HuH-7.5 (cell line): ENCODE measurements around the gene GRIK2.
"Not testable (repeated sequence)": the region's sequence is repeated elsewhere in the genome, so short reads cannot be mapped to it uniquely, and the experiment has no call there.

Source experiments
- DNase-seq: peaks from one replicate; pipeline ENCODE4 v3.0.0; 2011; ENCODE audit warnings: low spot score

Gene GRIK2

GRCh38 chr6:102026649-102027048, 633.1 kb downstream of the GRIK2 start:
- no peak for DNase-seq

DNA sequence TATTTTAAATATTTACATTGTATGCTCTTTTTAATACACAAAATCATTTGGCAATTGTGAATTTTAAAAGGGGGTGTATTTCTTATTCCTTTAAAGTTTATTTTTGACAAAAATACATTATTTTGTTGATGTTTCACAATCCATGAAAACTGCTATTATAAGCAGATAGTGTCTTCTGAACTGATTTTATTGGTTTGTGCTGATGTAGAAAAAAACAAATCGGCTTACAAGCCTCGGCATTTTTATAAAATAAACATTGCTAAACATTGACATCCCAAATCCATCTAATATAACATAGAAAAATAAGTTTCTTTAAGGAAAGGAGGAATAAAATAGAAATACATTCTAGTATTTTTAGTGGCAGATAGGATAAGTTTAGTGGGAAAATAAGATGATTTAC, 634.7 kb downstream of the GRIK2 start:
- no peak for DNase-seq

GRCh38 chr6:102038964-102039363, 645.5 kb downstream of the GRIK2 start:
- no peak for DNase-seq

GRCh38 chr6:102039441-102039840, 645.9 kb downstream of the GRIK2 start:
- DNase-seq: no peak

DNA sequence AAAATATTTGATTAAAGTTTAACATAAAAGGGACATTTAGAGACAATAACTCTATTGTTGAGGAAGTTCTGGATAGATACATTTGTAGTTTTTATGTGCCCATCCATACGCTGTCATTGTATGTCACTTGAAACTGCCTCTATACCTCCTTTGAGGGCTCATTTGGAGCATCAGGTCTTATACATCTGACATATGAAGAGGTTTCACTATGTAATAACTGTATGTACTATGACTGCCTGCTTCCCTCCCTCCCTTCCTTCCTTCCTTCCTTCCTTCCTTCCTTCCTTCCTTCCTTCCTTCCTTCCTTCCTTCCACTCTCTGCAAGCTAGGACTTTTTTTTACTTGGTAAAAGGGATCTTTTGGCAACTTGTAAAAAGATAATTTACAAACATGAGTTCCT, 657.5 kb downstream of the GRIK2 start:
- no peak for DNase-seq

DNA sequence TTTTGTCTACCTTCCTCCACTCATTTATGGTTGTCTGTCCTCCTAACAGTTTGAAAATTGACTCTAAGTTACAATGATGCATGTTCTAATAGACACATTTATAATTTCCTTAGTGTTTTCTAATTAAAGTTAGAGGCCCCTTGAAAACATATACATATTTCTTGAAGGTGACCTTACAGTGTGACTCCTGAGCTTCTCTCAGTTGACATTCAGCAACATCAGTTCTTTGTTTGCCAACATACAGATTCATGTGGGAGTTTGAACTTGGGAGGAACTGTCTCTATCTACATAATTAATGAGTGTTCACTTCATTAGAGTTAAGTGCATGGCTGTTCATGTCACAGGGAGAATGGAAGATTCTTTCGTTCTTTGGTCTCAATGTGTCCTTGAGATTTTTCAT, 658.2 kb downstream of the GRIK2 start:
- DNase-seq: no peak

DNA sequence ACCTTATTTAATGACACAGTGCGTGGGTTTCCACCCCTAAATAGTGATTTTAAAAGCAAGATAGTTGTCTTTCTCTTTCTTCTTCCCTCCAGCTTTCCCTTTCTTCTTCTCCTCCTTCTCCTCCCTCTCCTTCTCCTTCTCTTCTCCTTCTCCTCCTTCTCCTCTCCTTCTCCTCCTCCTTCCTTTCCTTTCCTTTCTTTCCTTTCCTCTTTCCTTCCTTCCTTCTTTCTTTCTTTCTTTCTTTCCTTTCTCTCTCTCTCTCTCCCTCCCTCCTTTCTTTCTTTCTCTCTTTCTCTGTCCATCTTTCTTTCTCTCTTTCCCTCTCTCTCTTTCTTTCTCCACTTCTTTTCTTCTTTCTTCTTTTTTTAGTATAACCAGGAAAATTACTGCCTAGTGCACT, 670.6 kb downstream of the GRIK2 start:
- DNase-seq: no peak

DNA sequence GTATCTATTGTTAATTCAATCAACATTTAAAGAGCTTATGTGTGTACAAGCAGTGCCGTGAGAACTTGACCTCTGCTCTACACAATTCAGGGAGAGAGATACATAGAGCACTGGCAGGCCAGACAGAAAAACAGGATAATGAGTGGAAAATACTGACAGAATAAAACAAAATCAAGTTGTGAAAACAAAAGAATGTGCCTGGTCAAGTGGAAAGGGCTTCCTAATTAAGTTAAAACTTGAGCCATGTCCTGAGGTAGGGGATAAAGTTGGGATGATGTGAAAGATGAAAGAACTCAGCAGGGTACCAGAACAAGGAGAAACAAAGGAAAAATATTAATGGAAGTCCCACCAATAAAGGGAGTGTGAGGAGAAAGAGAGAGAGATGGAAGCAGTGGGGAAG, 672.8 kb downstream of the GRIK2 start:
- no peak for DNase-seq

DNA sequence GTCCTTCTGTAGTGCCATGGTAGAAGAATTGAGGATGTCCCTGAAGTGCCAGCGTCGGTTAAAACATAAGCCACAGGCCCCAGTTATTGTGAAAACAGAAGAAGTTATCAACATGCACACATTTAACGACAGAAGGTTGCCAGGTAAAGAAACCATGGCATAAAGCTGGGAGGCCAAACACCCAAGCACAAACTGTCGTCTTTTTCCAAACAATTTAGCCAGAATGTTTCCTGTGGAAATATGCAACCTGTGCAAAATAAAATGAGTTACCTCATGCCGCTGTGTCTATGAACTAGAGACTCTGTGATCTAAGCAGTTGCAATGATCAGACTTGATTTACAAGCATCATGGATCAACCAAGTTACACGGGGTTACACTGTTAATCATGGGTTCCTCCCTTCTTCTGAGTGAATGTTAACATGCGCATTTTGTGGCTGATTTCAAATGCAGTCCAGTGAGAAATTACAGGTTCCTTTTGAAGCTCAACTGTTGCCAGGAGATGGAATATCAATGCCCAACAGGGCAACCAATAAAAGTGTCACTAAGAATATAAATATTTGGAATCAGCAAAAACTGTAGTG, 674.9 kb downstream of the GRIK2 start:
- no peak for DNase-seq

DNA sequence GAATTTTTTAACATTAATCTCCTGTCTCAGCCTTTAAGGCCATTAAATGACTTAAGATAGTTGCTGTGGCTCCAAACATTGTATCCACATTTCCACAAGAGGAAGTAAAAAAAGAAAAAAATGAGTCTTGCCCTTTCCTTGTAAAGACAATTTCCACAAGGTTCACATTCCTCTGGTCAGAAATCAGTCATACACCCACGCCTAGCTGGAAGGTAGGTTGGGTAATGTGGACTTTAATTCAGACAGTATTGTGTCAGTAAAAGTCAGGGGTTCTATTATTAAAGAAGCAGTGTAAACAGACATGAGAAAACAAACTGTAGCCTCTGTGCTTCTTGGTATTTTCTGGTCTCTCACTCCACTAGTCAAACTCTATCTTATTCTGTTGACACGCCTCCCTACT, 682.0 kb downstream of the GRIK2 start:
- no peak for DNase-seq

- no peak for DNase-seq
Observed at GRCh38 chr6:102085257-102085656, 691.7 kb downstream of the GRIK2 start.

GRCh38 chr6:102088160-102088559, 694.7 kb downstream of the GRIK2 start:
- not testable (repeated sequence) for DNase-seq

GRCh38 chr6:102114402-102114801, 720.9 kb downstream of the GRIK2 start:
- DNase-seq: no peak

DNA sequence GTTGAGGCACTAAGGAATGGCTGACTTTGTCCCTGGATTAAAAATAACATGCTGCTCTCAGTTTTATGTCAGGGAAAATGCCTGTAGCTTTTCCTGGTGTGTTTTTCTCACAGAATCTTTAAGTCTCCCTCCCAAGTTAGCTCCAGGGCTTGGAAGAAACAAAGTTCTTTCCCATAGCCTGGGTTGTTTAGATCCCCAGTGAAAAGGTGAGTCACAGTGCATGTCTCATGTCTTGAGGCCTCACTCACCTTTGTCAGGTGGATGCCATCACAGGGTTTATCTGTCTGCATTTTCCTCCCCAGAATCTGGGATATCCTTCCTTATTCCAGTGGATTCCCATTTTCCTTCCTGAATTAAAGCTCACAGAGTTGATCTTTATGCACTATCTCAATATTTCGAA, 722.4 kb downstream of the GRIK2 start:
- no peak for DNase-seq

DNA sequence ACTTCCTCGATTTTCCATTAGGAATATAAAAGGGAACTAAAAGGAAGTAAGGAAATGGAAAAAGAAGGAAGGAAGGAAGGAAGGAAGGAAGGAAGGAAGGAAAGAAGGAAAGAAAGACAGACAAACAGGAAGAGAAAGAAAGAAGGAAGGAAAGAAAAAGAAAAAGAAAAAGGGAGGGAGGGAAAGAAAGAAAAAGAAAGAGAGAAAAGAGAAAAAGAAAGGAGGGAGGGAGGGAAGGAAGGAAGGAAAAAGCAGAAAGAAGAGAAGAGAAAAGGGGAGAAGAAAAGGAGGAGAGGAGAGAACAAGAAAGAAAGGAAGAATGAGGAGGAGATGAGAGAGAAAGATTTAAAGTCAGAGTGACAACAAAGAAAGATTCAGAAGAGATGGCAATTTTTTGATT, 724.5 kb downstream of the GRIK2 start:
- no peak for DNase-seq
